Measurements from ENCODE around the gene NFRKB. TPM values are rescaled to one million over a fixed set of nuclear protein-coding genes. Genes with fewer than 3 reads are reported as not detected.

The NFRKB gene
- total RNA-seq, 1 donor from 2014 or later, result 11.8 TPM

DNA sequence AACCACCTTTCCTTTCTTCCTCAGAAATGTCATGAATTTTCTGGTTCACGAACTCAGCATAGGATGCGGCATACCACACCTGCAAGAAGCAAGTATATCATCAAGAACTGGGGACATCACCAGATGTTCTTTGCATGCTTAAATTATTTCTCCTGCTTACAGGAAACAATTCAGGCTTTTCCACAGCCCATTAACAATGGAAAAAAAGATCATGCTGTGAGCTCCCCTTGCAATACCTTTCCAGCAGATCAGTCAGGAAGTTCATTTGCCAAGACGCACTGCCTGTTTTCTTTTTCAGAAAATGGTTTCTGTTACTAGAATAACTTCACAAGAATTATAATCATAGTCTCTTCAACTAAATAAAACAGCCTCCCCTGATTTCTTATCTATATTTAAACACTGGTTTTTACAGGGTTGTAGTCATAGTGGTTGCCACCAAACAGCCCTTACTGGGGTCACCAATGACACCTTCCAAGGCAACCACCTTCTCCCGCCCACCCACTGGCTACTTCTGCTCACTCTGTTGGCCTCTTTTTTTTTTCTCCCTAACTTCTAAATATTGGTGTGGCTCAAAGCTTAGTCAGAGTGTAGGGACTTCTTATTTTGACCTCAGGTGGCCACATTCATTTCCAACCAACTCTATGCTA is 42.3 kb upstream of the NFRKB start:
- Histone ChIP-seq H3K4me1 (no peaks in the 10 kb centered on the region), H3K27me3 (ENCODE audit: low read depth) (no peaks in the 10 kb centered on the region), H3K4me3 (no peak overlapping the region), H3K27ac (replicated peaks) (no peak overlapping the region), H3K9me3 (replicated peaks) (no peaks in the 10 kb centered on the region), H3K36me3 (peaks cover 29% of the 10 kb centered on the region)
- no peak for TF ChIP-seq CTCF (IDR thresholded peaks at IDR 0.05; ENCODE audit: borderline replicate concordance)
- intact Hi-C loops (cut with micrococcal nuclease), result no loop called here
- DNase-seq, result no peak

DNA sequence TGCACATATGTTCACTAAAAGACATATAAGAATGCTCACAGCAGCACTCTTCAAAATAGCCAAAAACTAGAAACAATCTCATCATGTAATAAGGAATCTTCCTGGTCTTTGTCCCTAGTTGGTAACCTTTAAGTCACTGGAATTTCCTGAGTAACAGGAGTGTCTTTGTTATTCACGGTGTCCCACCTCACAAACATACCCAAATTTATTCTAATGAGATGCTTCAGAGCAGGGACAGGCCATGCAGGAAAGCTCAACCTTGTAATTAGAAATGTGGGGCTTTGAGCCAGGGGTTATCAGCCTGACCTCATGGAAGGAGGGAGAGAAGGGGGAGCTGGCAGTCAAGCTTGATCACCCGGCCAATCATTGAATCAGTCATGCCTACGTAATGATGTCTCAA is 40.3 kb upstream of the NFRKB start:
- H3K27me3 ChIP-seq (ENCODE audit: low read depth), result no peaks in the 10 kb centered on the region
- no peaks in the 10 kb centered on the region for H3K9me3 ChIP-seq (replicated peaks)
- H3K36me3 ChIP-seq, result peaks cover 28% of the 10 kb centered on the region
- TF ChIP-seq CTCF (IDR thresholded peaks at IDR 0.05; ENCODE audit: borderline replicate concordance), result no peak
- no peak for DNase-seq
- H3K27ac ChIP-seq (replicated peaks), result no peak overlapping the region
- H3K4me3 ChIP-seq, result no peak overlapping the region
- intact Hi-C loops (cut with micrococcal nuclease), result no loop called here
- H3K4me1 ChIP-seq, result no peaks in the 10 kb centered on the region

DNA sequence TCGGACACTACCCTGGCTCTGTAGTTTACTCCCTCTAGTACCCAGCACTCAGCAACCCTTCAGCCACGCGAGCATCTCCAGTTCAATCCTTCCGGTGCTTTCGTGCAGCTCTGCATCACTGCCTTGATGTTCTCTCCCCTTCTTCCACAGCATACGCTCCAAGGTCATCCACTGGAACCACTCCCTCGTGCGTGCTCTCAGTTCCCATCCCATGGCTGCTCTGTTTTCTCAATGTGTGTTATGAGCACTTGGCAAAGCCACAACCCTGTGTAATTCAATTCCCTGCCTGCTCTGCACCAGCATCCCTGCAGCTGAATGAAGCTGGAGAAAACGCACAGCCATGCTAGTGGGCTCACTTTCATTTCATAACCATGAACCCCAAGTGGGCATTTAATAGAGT is 38.5 kb upstream of the NFRKB start:
- intact Hi-C loops (cut with micrococcal nuclease), result no loop called here
- no peaks in the 10 kb centered on the region for H3K9me3 ChIP-seq (replicated peaks)
- DNase-seq, result no peak
- no peaks in the 10 kb centered on the region for H3K27me3 ChIP-seq (ENCODE audit: low read depth)
- no peak overlapping the region for H3K4me3 ChIP-seq
- H3K4me1 ChIP-seq, result no peaks in the 10 kb centered on the region
- H3K27ac ChIP-seq (replicated peaks), result no peak overlapping the region
- no peak for TF ChIP-seq CTCF (IDR thresholded peaks at IDR 0.05; ENCODE audit: borderline replicate concordance)
- peaks cover 34% of the 10 kb centered on the region for H3K36me3 ChIP-seq

DNA sequence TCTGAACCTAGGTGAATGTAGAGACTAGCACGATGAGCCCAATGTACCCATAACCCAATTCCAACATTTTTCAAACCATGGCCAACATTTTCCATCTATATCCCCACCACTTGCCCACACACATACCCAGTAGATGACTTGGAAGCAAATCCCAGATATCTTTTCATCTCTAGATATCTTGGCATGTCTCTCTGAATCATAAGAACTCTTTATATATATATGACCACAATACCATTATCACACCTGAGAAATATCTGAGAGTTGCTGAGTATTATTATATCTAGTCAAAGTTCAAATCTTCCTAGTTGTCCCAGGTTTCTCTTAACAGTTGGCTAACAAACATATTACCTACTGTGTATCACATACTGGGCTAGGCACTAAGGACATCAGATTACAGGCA is 37.9 kb upstream of the NFRKB start:
- DNase-seq, result no peak
- no peak overlapping the region for H3K27ac ChIP-seq (replicated peaks)
- H3K9me3 ChIP-seq (replicated peaks), result no peaks in the 10 kb centered on the region
- no peaks in the 10 kb centered on the region for H3K4me1 ChIP-seq
- H3K4me3 ChIP-seq, result no peak overlapping the region
- no peaks in the 10 kb centered on the region for H3K27me3 ChIP-seq (ENCODE audit: low read depth)
- peaks cover 34% of the 10 kb centered on the region for H3K36me3 ChIP-seq
- no peak for TF ChIP-seq CTCF (IDR thresholded peaks at IDR 0.05; ENCODE audit: borderline replicate concordance)
- intact Hi-C loops (cut with micrococcal nuclease), result no loop called here

DNA sequence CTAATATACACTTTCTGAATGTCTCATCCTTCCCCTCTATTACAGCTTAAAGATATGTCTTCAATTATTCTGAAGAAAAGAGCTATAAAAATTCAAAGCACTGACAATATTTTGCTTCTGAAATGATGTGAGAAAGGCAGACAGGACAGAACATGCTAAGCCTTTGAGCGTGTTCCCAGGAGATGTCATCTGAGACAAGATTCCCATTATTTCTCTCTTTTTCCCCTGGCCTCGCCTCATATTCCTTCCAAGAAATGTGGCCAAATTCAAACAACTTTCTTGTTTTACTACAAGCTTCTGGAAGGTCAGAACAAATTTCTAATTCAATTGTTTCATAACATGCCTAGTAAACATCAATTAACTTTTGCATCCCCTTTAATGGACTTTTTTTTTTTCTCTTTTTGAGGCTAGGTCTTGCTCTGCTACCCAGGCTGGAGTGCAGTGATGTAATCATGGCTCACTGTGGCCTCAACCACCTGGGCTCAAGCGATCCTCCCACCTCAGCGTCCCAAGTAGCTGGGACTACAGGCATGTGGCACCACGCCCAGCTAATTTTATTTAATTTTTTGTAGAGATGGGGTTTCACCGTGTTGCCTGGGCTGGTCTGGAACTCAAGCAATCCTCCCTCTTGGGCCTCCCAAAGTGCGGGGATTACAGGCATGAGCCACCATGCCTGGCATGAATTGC is 37.1 kb upstream of the NFRKB start:
- Histone ChIP-seq H3K27me3 (ENCODE audit: low read depth) (no peaks in the 10 kb centered on the region), H3K9me3 (replicated peaks) (no peaks in the 10 kb centered on the region), H3K4me3 (no peak overlapping the region), H3K27ac (replicated peaks) (no peak overlapping the region), H3K4me1 (no peaks in the 10 kb centered on the region), H3K36me3 (peaks cover 34% of the 10 kb centered on the region)
- intact Hi-C loops (cut with micrococcal nuclease), result no loop called here
- DNase-seq, result no peak
- no peak for TF ChIP-seq CTCF (IDR thresholded peaks at IDR 0.05; ENCODE audit: borderline replicate concordance)

Measured in left ventricle myocardium inferior (tissue), 1 donor.